AG04449 (cell line): ENCODE measurements around the gene NUP210.

Experiments
- CTCF ChIA-PET: fragments of 350-600 bp; formaldehyde crosslinking; extraction: SDS; loops from one replicate; lab custom pipeline; 2021; ENCODE audit warnings: antibody characterized with exemption; lab: Yijun Ruan, JAX
- POLR2A ChIA-PET: fragments of 400-600, 350-600 bp; formaldehyde crosslinking; extraction: SDS; loops from one replicate; lab custom pipeline; 2020; ENCODE audit warnings: antibody characterized with exemption, inconsistent platforms; lab: Yijun Ruan, JAX
- DNase-seq: peaks from one replicate; pipeline ENCODE4 v3.0.0-alpha.2; 2010; ENCODE audit warnings: low read depth, low spot score
- H3K4me3 ChIP-seq: 2 replicates; pipeline ENCODE4 v1.5.1; 2011; ENCODE audit warnings: low read depth, mild to moderate bottlenecking, control low read depth, low read length
- CTCF ChIP-seq: IDR thresholded peaks from one replicate; pipeline ENCODE4 v1.5.1; 2011; ENCODE audit warnings: mild to moderate bottlenecking, moderate library complexity, low read length, control low read depth, inconsistent platforms; ENCODE audit not compliant: insufficient read depth; ENCODE audit errors: missing control alignments

NUP210 gene

GRCh38 chr3:13403213-13403819, 16.8 kb downstream of the NUP210 start:
- H3K4me3 ChIP-seq = no peak overlapping the region
- POLR2A ChIA-PET = no interaction called here
- CTCF ChIA-PET = no interaction called here
- TF ChIP-seq CTCF = no peak
- no peak for DNase-seq

- CTCF ChIA-PET = no interaction called here
These were observed 19.0 kb downstream of the NUP210 start for GRCh38 chr3:13401149-13401548.

GRCh38 chr3:13400114-13400673, 19.9 kb downstream of the NUP210 start:
- ChIA-PET CTCF (no interaction called here), POLR2A (no interaction called here)
- no peak for TF ChIP-seq CTCF
- H3K4me3 ChIP-seq = no peak overlapping the region
- no peak for DNase-seq

More at GRCh38 chr3:13401149-13401548, 19.0 kb downstream of the NUP210 start:
- POLR2A ChIA-PET = no interaction called here
- no peak for TF ChIP-seq CTCF
- DNase-seq = no peak
- H3K4me3 ChIP-seq = no peak overlapping the region

GRCh38 chr3:13399603-13400002, 20.5 kb downstream of the NUP210 start:
- no peak for DNase-seq
- POLR2A ChIA-PET = no interaction called here
- TF ChIP-seq CTCF = no peak
- H3K4me3 ChIP-seq = no peak overlapping the region
- CTCF ChIA-PET = no interaction called here

- no peak for DNase-seq
- ChIA-PET POLR2A (no interaction called here), CTCF (no interaction called here)
- no peak overlapping the region for H3K4me3 ChIP-seq
- TF ChIP-seq CTCF = no peak
These were observed 22.8 kb downstream of the NUP210 start for GRCh38 chr3:13397316-13397715.

- no peak for DNase-seq
- TF ChIP-seq CTCF = no peak
- ChIA-PET POLR2A (no interaction called here), CTCF (interaction anchor here (0.8 kb wide), 1 partner anchor 59 kb away, joined by 3 read pairs; no protein-coding TSS in a partner anchor)
- H3K4me3 ChIP-seq = no peak overlapping the region
These were observed 25.8 kb downstream of the NUP210 start for GRCh38 chr3:13394363-13394762.
